Urinary bladder (tissue), 4 donors: Measurements from ENCODE around the gene TRPV6. TPM values are rescaled to one million over a fixed set of nuclear protein-coding genes. Genes with fewer than 3 reads are reported as not detected.

Source experiments
- DNase-seq: peaks from one replicate; pipeline ENCODE4 v3.0.0-alpha.2; 2015; ENCODE audit errors: extremely low spot score
- H3K27ac ChIP-seq: one replicate; pipeline ENCODE4 v1.5.1; 2013; ENCODE audit warnings: low read depth, mild to moderate bottlenecking, moderate library complexity
- H3K36me3 ChIP-seq: one replicate; pipeline ENCODE4 v1.6.1; 2013; ENCODE audit warnings: mild to moderate bottlenecking, moderate library complexity; ENCODE audit not compliant: insufficient read depth
- H3K4me1 ChIP-seq: one replicate; pipeline ENCODE4 v1.6.1; 2013; ENCODE audit warnings: mild to moderate bottlenecking, moderate library complexity; ENCODE audit not compliant: insufficient read depth
- H3K4me3 ChIP-seq: one replicate; pipeline ENCODE4 v1.5.1; 2013; ENCODE audit warnings: low read depth, low read length
- WGBS: extraction: QIAGEN DNeasy Blood & Tissue Kit; methylation state at CpG from one replicate; pipeline ENCODE4 v1.1.7; 2013; 5-methylcytosine and 5-hydroxymethylcytosine counted together
- polyA plus RNA-seq: library from polyadenylated mRNA; stranded (reverse); fragments of 200-250 nt; gene quantifications from one replicate; pipeline ENCODE4 v1.2.3, GENCODE V29; 2013
- total RNA-seq: library from RNA; depleted of rRNA; stranded (reverse); fragments of >200 nt; gene quantifications from one replicate; pipeline ENCODE4 v1.2.3, GENCODE V29; 2014
- donor health status: healthy with polysubstance abuse.
- donor health status: healthy.

The TRPV6 gene
- total and polyA plus RNA-seq, 2 donors = 0.32 to 0.74 TPM

DNA sequence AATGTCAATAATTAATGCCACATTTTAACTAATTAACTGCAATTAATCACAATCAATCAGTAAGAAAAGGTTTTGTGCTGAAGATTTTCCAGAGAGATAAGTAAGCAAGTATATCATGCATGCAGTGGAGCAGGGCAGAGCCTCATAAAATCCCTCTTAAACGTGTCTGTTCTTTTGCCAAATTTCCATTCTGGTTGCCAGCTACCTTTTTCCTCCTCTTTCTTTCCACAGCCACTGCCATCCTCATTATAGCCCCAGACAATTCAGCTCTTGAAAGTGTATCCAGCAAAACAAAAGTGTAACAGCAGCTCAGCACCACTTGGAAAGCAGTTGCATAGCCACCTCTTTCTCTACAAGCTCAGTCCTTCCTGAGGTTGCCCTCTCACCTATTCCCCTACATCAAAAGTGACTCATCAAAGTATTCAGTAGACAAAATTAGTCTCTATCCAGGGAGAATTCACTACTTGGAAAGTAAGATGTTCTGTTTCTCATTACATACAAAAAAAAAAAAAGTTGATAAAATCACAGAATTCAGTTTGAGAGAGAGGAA is 57.5 kb downstream of the TRPV6 start:
- Histone ChIP-seq H3K36me3 (no peaks in the 10 kb centered on the region), H3K4me3 (no peak overlapping the region), H3K27ac (no peak overlapping the region), H3K4me1 (peaks cover 2% of the 10 kb centered on the region)
- 11% methylated on average over 1 of the region's 1 CpG for WGBS
- no peak for DNase-seq

DNA sequence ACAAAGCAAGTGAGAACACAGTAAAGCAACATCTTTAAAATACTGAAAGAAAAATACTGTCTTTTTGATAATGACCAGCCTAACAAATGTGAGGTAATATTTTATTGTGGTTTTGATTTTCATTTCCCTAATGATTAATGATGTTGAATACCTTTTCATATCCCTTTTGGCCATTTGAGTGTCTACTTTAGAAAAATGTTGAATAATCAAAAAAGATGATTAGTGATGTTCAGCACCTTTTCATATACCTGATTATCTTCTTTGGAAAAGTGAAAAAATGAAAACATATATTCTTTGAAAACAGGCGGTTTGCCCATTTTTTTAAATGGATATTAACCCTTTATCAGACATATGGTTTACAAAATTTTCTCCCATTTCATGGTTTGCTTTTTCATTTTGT is 62.8 kb downstream of the TRPV6 start:
- Histone ChIP-seq H3K4me3 (no peak overlapping the region), H3K27ac (no peak overlapping the region), H3K36me3 (no peaks in the 10 kb centered on the region), H3K4me1 (no peaks in the 10 kb centered on the region)
- no peak for DNase-seq
- 1% methylated on average over 1 of the region's 1 CpG for WGBS

Other genes with a start within 250 kb of the TRPV6 start
- not detected for gene PRSS1, start 136.3 kb downstream of the TRPV6 start, total RNA-seq
- gene PRSS1, start 136.3 kb downstream of the TRPV6 start, polyA plus RNA-seq = 3.0 TPM
- not detected for gene PRSS2, start 114.8 kb downstream of the TRPV6 start, total RNA-seq
- gene PRSS2, start 114.8 kb downstream of the TRPV6 start, polyA plus RNA-seq = 3.2 TPM
- gene EPHB6, start 30.7 kb downstream of the TRPV6 start, total RNA-seq = 10.8 TPM
- gene EPHB6, start 30.7 kb downstream of the TRPV6 start, polyA plus RNA-seq = 23.4 TPM
- gene TRPV5, start 48.0 kb upstream of the TRPV6 start, total RNA-seq = 0.26 TPM
- gene TRPV5, start 48.0 kb upstream of the TRPV6 start, polyA plus RNA-seq = not detected
- gene LLCFC1, start 53.7 kb upstream of the TRPV6 start, total RNA-seq = not detected
- gene LLCFC1, start 53.7 kb upstream of the TRPV6 start, polyA plus RNA-seq = not detected
- 0.16 TPM for gene KEL, start 76.6 kb upstream of the TRPV6 start, total RNA-seq
- gene KEL, start 76.6 kb upstream of the TRPV6 start, polyA plus RNA-seq = 0.18 TPM
- gene OR9A2, start 141.4 kb upstream of the TRPV6 start, total RNA-seq = 1.1 TPM
- gene OR9A2, start 141.4 kb upstream of the TRPV6 start, polyA plus RNA-seq = not detected
- not detected for gene OR6V1, start 166.6 kb upstream of the TRPV6 start, total RNA-seq
- not detected for gene OR6V1, start 166.6 kb upstream of the TRPV6 start, polyA plus RNA-seq
- gene PIP, start 246.3 kb upstream of the TRPV6 start, total RNA-seq = not detected
- gene PIP, start 246.3 kb upstream of the TRPV6 start, polyA plus RNA-seq = not detected